T-helper 1 cell (primary cell): ENCODE measurements around the gene ZNF468.
"Not testable (repeated sequence)": the region's sequence is repeated elsewhere in the genome, so short reads cannot be mapped to it uniquely, and the experiment has no call there.

Experiments used
- DNase-seq, 5 donors: peaks; one replicate each; pipeline ENCODE4 v3.0.0-alpha.2; 2012 to 2020

Gene ZNF468

DNA sequence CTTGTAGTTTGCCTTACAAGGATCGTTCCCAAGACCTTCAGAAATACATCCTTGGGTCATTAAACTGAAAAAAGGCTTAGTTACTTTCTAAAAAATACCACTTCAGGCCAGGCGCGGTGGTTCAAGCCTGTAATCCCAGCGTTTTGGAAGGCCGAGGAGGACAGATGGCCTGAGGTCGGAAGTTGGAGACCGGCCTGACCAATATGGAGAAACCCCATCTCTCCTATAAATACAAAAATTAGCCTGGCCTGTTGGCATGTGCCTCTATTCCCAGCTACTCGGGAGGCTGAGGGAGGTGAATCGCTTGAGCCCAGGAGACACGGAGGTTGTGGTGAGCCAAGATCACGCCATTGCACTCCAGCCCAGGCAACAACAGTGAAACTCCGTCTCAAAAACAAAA lies 33.7 kb downstream of the ZNF468 start:
- no peak for DNase-seq

DNA sequence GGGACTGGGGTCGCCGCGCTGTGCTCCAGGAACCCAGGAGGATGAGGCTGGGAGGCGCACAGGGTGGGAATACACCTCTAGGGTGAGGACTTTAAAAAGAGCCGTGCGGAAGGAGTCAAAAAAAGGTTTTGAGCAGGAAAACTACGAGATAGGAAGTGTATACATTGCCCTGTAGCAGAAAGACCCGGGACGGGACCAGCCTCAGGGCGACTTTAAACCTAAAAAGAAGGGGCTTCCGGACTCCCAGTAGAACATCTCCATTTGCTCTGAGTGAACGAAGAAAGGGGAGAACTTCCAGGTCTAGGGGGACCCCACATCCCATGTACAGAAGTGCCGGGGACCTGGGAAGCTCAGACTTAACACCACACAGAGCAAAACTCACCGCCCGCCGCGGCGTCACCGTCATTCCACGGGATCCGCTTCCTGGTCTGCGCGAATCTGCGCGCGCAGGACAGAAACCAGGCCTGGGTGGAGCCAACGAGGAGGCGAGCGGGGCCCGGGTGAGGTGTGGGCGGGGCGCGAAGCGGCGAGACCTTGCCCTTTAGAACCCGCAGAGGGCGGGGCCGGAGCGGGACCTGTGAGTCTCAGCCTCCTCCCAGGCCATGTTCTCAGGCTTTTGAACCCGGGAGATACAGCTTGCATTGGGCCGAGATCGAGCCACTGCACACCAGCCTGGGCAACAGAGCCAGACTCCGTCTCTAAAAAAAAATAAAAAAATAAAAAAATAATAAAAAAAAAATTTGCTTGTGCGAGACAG lies 36.0 kb downstream of the ZNF468 start, which contains the start of gene ZNF28:
ZNF28 (minus strand) TSS at position 430 of the 757 bp plus-strand sequence. CDS start 3,675 bp downstream, outside the sequence.
- peak; percentile 9 to 62 (median 46) for DNase-seq

DNA sequence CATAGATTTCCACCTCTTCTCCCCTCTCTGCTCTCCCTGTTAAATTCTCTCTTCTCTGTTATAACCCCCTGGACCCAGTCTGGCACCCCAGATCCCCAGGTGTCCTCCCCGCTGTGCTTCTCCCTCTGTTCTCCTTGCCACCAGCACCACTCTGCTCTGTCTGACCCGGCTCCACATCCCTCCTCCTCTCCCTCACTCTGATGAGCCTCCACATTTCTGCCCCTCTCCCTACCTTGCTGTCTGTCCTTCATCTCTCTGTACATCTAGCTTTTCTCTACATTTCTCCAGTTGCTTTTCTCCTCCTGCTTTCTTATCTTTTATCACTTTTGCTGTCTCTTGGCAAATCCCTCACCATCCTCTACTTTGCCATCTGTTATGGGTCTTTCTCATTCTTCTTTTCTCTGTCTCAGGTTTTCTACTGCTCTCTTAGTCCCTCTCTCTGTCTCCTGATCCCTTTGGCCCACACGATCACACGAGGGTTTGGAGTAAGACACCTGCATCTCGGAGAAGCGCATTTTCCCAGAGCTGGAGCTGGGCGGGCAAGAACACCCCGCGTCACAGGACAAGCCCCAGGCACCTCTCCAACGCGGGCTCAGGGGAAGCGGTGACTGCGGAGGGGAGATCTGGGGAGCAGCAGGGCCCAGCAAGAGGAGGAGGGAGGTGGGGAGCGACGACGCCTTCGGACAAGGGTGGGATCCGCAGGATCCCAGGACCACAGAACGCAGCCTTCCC lies 36.8 kb downstream of the ZNF468 start:
- DNase-seq: peak in 2 of 5 donors; percentile 3 to 7

DNA sequence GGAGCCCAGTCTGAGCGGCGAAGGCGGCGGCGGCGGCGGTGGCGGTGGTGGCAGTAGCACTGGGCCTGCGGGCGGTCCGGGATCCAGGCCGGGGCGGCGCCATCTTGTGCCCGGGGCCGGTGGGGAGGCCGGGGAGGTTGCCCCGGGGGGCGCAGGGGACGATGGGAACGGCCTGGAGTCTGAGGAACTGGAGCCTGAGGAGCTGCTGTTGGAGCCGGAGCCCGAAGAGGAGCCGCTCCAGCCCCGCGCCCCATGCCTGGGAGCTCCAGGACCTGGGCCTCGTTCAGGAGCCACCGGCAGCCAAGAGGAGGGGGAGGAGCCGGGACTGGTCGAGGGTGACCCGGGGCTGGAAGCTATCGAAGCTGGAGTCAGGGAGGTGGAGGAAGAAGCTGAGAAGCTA lies 47.6 kb downstream of the ZNF468 start:
- no peak for DNase-seq

DNA sequence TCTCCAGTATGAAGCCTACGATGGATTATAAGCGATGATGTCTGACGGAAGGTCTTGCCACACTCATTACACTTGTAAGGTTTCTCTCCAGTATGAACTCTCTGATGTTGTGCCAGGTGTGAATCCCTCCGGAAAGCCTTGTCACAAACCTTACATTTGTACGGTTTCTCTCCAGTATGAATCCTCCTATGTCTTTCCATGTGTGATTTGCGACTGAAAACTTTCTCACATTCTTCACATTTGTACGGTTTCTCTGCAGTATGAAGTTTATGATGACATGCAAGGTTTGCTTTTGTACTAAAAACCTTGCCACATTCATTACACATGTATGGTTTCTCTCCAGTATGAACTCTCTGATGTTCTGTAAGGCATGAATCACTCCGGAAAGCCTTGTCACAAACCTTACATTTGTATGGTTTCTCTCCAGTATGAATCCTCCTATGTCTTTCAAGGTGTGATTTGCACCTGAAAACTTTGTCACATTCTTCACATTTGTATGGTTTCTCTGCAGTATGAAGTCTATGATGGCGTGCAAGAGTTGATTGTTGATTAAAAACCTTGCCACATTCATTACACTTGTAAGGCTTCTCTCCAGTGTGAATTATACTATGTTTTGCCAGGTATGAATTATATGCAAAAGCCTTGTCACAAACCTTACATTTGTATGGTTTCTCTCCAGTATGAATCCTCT lies 57.3 kb downstream of the ZNF468 start:
- not testable (repeated sequence) for DNase-seq

DNA sequence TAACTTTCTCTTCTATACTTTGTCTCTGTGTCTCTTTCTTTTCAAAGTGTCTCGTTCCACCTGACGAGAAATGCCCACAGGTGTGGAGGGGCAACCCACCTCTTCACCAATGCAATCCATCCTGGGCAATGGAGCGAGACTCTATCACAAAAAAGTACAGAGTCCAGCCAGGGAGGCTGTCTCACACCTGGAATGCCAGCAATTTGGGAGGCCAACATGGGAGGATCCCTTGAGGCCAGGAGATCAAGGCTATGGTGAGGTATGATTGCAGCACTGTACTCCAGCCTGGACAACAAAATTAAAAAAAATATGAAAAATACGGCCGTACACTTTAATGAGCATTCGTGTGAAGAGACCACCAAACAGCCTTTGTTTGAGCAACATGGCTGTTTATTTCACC lies 68.0 kb downstream of the ZNF468 start:
- no peak for DNase-seq
